Suprapubic skin (tissue), 4 donors: ENCODE results near the gene GRPEL2.

ENCODE experiments used
- CTCF ChIP-seq, 2 donors: fragments of 200-600 bp in 1 of 2; fragments of 450-650 bp in 1 of 2; sonication (generic) in 1 of 2; IDR thresholded peaks; one replicate each; pipeline ENCODE4 v1.5.1; 2016 to 2019; ENCODE audit warnings: antibody characterized with exemption in 2 of 2, mild to moderate bottlenecking in 1 of 2, moderate library complexity in 1 of 2
- EP300 ChIP-seq: sonication (generic); formaldehyde crosslinking; IDR thresholded peaks from one replicate; pipeline ENCODE4 v1.6.1; 2017; ENCODE audit warnings: antibody characterized with exemption
- POLR2A ChIP-seq, 2 donors: fragments of 450-650 bp; IDR thresholded peaks; one replicate each; pipeline ENCODE4 v1.6.1; 2017; ENCODE audit warnings: antibody characterized with exemption in 2 of 2, mild to moderate bottlenecking in 2 of 2, moderate library complexity in 2 of 2
- POLR2AphosphoS5 ChIP-seq, 3 donors: sonication (generic); formaldehyde crosslinking; IDR thresholded peaks; one replicate each; pipeline ENCODE4 v1.6.1; 2017; ENCODE audit warnings: antibody characterized with exemption in 3 of 3

GRCh38 chr5:149341876-149342275 is 3.4 kb upstream of the GRPEL2 start:
- TF ChIP-seq POLR2A (IDR thresholded peaks at IDR 0.05) (no peak), EP300 (no peak), POLR2AphosphoS5 (IDR thresholded peaks at IDR 0.05) (no peak), CTCF (IDR thresholded peaks at IDR 0.05) (no peak)
